ENCODE data around the gene THOC2.
"Not testable (repeated sequence)": the region's sequence is repeated elsewhere in the genome, so short reads cannot be mapped to it uniquely, and the experiment has no call there.

GRCh38 chrX:123781786-123782185, 48.9 kb upstream of the THOC2 start:
- not testable (repeated sequence) for TF ChIP-seq POLR2A, CTCF (IDR thresholded peaks at IDR 0.05)

Measured in adrenal gland (tissue), 5 donors.